Measurements from ENCODE around the gene CASP4.

DNA sequence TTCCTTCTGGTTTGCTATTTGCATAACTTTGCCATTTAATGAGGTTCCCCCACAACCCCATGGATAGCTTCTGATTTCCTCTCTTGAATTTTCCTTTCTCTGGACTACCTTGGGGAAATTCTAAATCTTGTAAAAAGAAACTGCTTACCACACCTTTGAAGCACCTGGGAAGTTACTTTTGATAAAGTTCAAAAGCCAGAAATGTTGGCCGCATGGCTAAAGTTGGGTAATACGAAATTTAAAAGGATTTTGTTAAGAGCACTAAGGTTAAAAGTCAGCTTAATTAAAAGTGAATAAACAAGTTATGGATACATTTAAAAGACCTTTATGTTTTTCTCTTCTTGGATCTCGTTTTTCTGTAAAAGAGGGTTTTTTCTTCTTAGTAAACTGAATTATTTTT, 5.5 kb downstream of the CASP4 start:
- TF ChIP-seq POLR2AphosphoS5 (IDR thresholded peaks at IDR 0.05; ENCODE audit: low read depth, low read length) (no peak), POLR2A (IDR thresholded peaks at IDR 0.05; ENCODE audit: low read depth, low read length) (no peak), TAF1 (IDR thresholded peaks at IDR 0.05; ENCODE audit: borderline replicate concordance, low read depth, low read length) (no peak)

Measured in GM12892 (cell line).